OCI-LY3 (cell line): ENCODE results near the gene PXDN.

ENCODE experiments used
- H2AFZ ChIP-seq: fragments of 200-600, 300-600 bp; shearing (Covaris generic); 2 replicates; pipeline ENCODE4 v1.6.0; 2014; ENCODE audit warnings: antibody characterized with exemption, low read depth, low read length
- H3K27ac ChIP-seq: fragments of 200-600, 300-600 bp; sonication (generic); 2 replicates; pipeline ENCODE4 v1.5.1; 2014; ENCODE audit warnings: mild to moderate bottlenecking, low read length, moderate library complexity, mixed read lengths
- H3K27me3 ChIP-seq: fragments of 200-600, 300-600 bp; sonication (generic); 2 replicates; pipeline ENCODE4 v1.6.1; 2014; ENCODE audit warnings: low read depth, low read length, mixed read lengths
- H3K36me3 ChIP-seq: fragments of 200-600, 300-600 bp; sonication (generic); replicated peaks from 2 replicates; pipeline ENCODE3; 2014; ENCODE audit warnings: low read depth, low read length, mixed read lengths
- H3K4me1 ChIP-seq: fragments of 300-600, 200-600 bp; sonication (generic); 2 replicates; pipeline ENCODE4 v1.6.1; 2014; ENCODE audit warnings: low read length, mixed read lengths
- H3K4me2 ChIP-seq: fragments of 200-600, 300-600 bp; sonication (generic); 2 replicates; pipeline ENCODE4 v1.6.1; 2014; ENCODE audit warnings: low read length, mixed read lengths
- H3K4me3 ChIP-seq: fragments of 300-600, 200-600 bp; sonication (generic); 2 replicates; pipeline ENCODE4 v1.5.1; 2014; ENCODE audit warnings: antibody characterized with exemption, mild to moderate bottlenecking, low read length, moderate library complexity
- H3K79me2 ChIP-seq: fragments of 300-600, 200-600 bp; shearing (Covaris generic); 2 replicates; pipeline ENCODE4 v1.6.1; 2014; ENCODE audit warnings: mild to moderate bottlenecking, low read length, mixed read lengths
- H3K9ac ChIP-seq: fragments of 300-600, 200-600 bp; shearing (Covaris generic); 2 replicates; pipeline ENCODE4 v1.6.0; 2014; ENCODE audit warnings: mild to moderate bottlenecking, low read length, moderate library complexity
- H3K9me3 ChIP-seq: fragments of 200-600, 300-600 bp; shearing (Covaris generic); 2 replicates; pipeline ENCODE4 v1.6.1; 2014; ENCODE audit warnings: low read length, mixed read lengths; ENCODE audit not compliant: insufficient read depth
- H4K20me1 ChIP-seq: fragments of 200-600, 300-600 bp; sonication (generic); 2 replicates; pipeline ENCODE4 v1.6.1; 2016; ENCODE audit warnings: low read length, mixed read lengths; ENCODE audit not compliant: insufficient read depth
- CTCF ChIP-seq: fragments of 200-600, 300-600 bp; sonication (generic); IDR thresholded peaks from 2 replicates; pipeline ENCODE4 v1.5.1; 2014; ENCODE audit warnings: antibody characterized with exemption, low read length, low read depth
- EZH2phosphoT487 ChIP-seq: fragments of 200-600 bp; shearing (Covaris generic); IDR thresholded peaks from 2 replicates; pipeline ENCODE4 v1.6.1; 2018; ENCODE audit warnings: antibody characterized with exemption, mixed run types, low read depth

The PXDN gene

GRCh38 chr2:1632002-1632348, 112.3 kb downstream of the PXDN start:
- Histone ChIP-seq H3K4me1 (no peaks in the 10 kb centered on the region), H3K36me3 (peaks cover 83% of the 10 kb centered on the region), H3K4me3 (no peak overlapping the region), H3K27me3 (no peaks in the 10 kb centered on the region), H3K9ac (no peak overlapping the region), H2AFZ (no peak overlapping the region), H4K20me1 (no peaks in the 10 kb centered on the region), H3K27ac (no peak overlapping the region), H3K9me3 (no peaks in the 10 kb centered on the region), H3K4me2 (no peak overlapping the region), H3K79me2 (no peaks in the 10 kb centered on the region)
- no peak for TF ChIP-seq CTCF
- TF ChIP-seq EZH2phosphoT487, result no peak

GRCh38 chr2:1631292-1632001, 112.9 kb downstream of the PXDN start:
- Histone ChIP-seq H3K9ac (no peak overlapping the region), H4K20me1 (no peaks in the 10 kb centered on the region), H3K4me2 (no peak overlapping the region), H2AFZ (no peak overlapping the region), H3K4me1 (no peaks in the 10 kb centered on the region), H3K36me3 (peaks cover 78% of the 10 kb centered on the region), H3K79me2 (no peaks in the 10 kb centered on the region), H3K27ac (no peak overlapping the region), H3K4me3 (no peak overlapping the region), H3K27me3 (no peaks in the 10 kb centered on the region), H3K9me3 (no peaks in the 10 kb centered on the region)
- no peak for TF ChIP-seq CTCF
- TF ChIP-seq EZH2phosphoT487, result no peak

- Histone ChIP-seq H3K4me1 (no peaks in the 10 kb centered on the region), H4K20me1 (no peaks in the 10 kb centered on the region), H2AFZ (no peak overlapping the region), H3K79me2 (no peaks in the 10 kb centered on the region), H3K9ac (no peak overlapping the region), H3K4me3 (no peak overlapping the region), H3K9me3 (no peaks in the 10 kb centered on the region), H3K4me2 (no peak overlapping the region), H3K27me3 (no peaks in the 10 kb centered on the region), H3K36me3 (peaks cover 52% of the 10 kb centered on the region), H3K27ac (no peak overlapping the region)
- no peak for TF ChIP-seq CTCF
- no peak for TF ChIP-seq EZH2phosphoT487
Observed at GRCh38 chr2:1628893-1629292, 115.4 kb downstream of the PXDN start.

- H3K36me3 ChIP-seq, result peaks cover 41% of the 10 kb centered on the region
- no peak overlapping the region for H3K27ac ChIP-seq
- H2AFZ ChIP-seq, result no peak overlapping the region
- no peaks in the 10 kb centered on the region for H3K4me1 ChIP-seq
- H3K9ac ChIP-seq, result no peak overlapping the region
- no peaks in the 10 kb centered on the region for H3K27me3 ChIP-seq
- no peak overlapping the region for H3K4me2 ChIP-seq
- H4K20me1 ChIP-seq, result no peaks in the 10 kb centered on the region
- TF ChIP-seq CTCF (no peak), EZH2phosphoT487 (no peak)
- no peaks in the 10 kb centered on the region for H3K9me3 ChIP-seq
- H3K4me3 ChIP-seq, result no peak overlapping the region
- H3K79me2 ChIP-seq, result no peaks in the 10 kb centered on the region
Observed at GRCh38 chr2:1627628-1628381, 116.5 kb downstream of the PXDN start.
